ENCODE results near the gene ICE1.

- TF ChIP-seq CTCF (IDR thresholded peaks at IDR 0.05) (no peak), POLR2A (IDR thresholded peaks at IDR 0.05) (no peak)
These were observed 17.0 kb upstream of the ICE1 start for GRCh38 chr5:5405441-5405840.
